Limb (tissue), 2 donors: ENCODE data around the gene KLHL29.

Experiments used
- DNase-seq, 2 donors: peaks; one replicate each; pipeline ENCODE4 v3.0.0-alpha.2; 2016; ENCODE audit errors: extremely low spot score in 2 of 2

Gene KLHL29

DNA sequence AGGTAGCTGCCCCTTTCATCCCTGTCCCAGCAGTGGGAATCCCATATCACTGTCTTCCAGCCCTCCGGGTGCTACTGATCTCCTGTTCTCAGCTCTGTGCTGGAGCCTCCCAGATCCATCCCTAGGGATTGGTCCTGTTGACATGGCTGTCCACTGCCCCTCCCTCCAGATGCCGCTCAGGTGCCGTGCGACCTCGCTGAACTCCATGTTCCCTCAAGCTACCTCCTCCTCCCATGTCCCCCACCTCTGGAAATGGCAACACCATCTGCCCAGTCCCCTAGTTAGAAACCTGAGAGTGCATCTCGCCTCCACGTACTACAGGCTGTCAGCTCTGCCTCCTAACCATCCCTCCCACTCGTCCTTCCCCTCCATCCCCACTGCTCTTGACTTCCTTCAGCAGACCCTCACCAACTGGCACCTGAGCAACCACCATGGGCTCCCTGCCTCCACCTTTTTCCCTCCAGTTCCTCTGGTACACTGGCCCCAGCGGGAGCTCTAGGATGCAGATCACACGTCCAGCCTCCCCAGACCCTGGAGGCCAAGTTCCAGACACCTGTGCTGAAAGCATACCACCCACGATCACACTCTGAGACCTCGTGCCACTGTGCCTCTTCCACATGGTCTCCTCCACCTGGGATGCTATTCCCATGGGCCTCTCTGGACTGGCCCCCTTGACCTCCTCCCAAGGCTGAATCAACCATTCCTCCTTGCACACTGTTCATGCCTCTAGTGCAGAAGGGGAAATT, 106.8 kb downstream of the KLHL29 start:
- DNase-seq: no peak

DNA sequence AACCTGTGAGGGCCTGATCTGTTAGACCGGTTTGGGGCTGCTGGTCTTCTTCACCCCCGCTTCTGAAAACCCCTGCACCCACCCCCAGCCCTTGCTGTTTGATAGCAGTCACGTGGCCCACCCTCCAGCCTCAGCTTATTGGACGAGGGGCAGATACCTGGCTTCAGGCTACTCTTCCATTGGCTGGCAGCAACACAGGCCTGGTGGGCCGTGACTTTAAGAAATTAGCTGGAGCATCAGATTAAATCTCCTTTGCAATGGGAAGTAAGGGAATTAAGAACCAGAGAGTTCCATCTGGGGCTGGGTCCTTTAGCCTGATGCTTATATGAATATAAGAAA, 107.3 kb downstream of the KLHL29 start:
- no peak for DNase-seq

- no peak for DNase-seq
These were observed 107.9 kb downstream of the KLHL29 start for GRCh38 chr2:23492921-23493320.

DNA sequence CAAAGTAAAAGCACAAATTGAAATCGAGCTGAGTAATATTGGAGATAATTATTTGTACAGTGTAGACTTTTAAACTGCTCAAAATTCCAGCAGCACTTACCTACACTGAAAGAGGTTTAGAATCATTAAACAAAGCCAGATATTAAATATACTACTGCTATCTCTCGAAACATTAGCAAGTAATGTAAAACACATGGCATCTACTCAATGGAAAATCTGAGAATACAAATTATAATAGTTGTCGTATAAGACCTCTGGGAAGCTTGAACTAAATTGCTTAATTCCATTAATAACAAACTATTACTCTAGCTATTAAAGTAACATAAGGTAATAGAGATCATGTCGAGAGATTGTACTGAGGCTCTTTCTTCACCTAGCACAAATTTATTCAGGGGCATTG, 108.9 kb downstream of the KLHL29 start:
- DNase-seq: no peak

DNA sequence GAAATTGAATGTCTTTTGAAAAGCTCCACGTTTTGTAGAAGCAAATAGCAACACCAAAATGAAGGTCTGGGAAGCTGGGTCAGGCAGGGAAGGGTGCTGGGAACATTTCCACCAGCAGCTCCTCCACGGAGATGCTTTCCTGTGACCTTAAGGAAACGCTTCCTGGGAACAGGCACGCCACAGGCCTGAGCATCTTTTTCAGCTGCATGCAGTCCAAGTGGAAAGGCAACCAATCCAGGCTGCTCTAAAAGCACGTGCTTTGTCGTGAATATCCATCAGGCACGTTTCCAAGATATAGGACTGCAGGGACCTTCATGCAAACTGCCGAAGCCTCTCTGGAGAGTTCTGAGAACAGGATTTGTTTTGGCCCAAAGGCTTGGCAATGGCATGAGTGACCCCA, 109.3 kb downstream of the KLHL29 start:
- DNase-seq: no peak

DNA sequence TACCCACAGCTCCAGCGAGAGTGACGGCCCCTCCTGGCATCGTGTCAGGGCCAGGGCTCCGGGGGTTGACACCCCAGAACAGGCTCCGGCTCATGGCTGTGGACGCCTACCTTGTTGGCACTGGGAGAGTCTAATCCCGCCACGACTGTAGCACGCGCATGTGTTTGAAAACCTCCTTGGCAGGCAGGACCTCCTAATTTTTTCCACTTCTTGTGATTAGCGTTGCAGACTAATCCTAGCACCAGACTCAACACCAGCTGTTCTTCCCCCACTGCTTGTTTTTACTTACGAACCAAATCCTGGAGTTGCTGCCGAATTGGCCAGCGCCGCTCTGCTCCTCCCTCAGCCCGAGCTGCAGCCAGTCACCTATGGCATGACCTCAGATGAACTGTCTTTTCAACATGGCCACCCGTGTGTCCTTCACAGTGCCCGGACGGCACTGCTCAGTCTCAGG, 110.7 kb downstream of the KLHL29 start:
- DNase-seq: peak in 1 of 2 donors; percentile 66

DNA sequence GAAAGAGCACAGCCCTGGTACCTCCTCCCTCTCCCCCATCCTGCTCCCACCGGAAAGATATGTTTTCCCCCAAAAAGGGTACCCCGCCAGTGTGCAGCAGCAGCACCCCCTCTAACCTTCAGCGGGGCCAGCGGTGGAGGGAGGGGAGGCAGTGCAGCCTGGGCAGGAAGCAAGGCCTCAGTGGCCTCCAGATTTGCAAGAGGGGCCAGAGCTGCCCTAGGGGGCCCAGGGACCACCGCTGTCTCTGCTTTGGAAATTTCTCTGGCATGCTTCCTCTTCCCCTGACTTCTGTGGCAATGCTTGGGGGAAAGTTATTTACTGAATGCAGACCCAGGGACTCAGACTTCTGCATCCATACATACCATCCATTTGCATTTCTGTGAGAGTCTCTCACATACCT, 111.5 kb downstream of the KLHL29 start:
- DNase-seq: no peak

- peak in 1 of 2 donors; percentile 36 for DNase-seq
These were observed 112.1 kb downstream of the KLHL29 start for GRCh38 chr2:23497063-23497462.

DNA sequence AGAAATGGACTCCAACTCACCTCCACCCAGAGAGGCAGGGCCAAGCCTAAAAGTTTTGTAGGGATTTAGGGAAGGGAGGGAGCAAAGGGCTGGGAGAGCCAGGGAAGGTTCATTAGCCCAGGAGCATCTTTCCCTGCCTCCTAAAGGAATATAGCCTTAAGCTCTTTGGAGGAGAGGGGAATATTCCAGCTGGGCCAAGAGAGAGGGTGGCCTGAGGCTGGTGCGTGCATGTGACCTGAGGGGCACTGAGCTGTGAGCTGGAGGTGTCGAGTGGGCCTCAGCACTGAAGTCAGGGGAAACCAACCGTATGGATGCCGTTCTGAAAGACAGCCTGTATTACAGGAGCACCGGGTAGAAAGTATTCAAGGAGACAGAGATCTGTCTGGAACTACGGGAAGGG, 112.6 kb downstream of the KLHL29 start:
- no peak for DNase-seq

- peak in 1 of 2 donors; percentile 33 for DNase-seq
These were observed 114.0 kb downstream of the KLHL29 start for GRCh38 chr2:23498943-23499342.

- no peak for DNase-seq
These were observed 114.5 kb downstream of the KLHL29 start for GRCh38 chr2:23499439-23499838.

- DNase-seq: no peak
These were observed 115.9 kb downstream of the KLHL29 start for GRCh38 chr2:23500836-23501235.

GRCh38 chr2:23502096-23502495, 117.1 kb downstream of the KLHL29 start:
- no peak for DNase-seq

GRCh38 chr2:23503097-23503496, 118.1 kb downstream of the KLHL29 start:
- DNase-seq: no peak

DNA sequence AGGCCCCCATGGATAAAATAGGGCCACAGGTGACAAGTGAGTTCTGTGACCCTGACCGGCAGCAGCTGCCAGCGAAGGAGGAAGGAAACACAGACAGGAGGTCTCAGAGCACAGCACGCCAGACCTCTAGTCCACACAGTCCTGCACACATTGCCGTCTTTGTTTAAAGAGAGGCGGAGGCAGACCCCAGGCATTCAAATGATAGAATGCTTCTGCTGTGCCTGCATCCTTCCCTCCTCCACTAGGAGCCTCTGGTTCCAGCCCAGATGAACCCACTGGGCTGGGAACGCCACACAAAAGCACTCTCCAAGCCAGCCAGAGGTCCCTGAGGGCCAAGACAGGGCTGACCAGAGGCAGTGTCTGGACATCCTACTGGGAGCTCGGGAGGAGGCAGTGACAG, 118.7 kb downstream of the KLHL29 start:
- no peak for DNase-seq

DNA sequence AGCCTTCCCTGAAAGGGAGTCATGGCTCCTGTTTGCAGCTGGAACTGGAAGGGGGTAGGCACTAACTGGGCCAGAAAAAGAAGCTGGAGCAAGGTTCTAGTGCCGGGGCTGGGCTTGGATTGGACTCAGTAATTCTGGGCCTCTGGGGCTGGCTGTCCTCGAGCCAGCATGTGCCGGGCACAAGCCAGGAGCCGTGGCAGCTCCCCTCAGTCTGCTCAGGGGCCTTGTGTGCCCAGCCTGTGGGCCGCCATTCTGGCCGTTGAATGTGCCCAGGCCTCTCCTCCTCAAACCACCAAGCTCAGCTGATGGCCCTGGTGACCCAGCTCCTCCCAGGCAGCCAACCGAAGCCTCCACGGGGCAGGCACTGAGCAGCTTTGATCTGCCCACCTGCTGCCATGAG, 119.6 kb downstream of the KLHL29 start:
- no peak for DNase-seq

DNA sequence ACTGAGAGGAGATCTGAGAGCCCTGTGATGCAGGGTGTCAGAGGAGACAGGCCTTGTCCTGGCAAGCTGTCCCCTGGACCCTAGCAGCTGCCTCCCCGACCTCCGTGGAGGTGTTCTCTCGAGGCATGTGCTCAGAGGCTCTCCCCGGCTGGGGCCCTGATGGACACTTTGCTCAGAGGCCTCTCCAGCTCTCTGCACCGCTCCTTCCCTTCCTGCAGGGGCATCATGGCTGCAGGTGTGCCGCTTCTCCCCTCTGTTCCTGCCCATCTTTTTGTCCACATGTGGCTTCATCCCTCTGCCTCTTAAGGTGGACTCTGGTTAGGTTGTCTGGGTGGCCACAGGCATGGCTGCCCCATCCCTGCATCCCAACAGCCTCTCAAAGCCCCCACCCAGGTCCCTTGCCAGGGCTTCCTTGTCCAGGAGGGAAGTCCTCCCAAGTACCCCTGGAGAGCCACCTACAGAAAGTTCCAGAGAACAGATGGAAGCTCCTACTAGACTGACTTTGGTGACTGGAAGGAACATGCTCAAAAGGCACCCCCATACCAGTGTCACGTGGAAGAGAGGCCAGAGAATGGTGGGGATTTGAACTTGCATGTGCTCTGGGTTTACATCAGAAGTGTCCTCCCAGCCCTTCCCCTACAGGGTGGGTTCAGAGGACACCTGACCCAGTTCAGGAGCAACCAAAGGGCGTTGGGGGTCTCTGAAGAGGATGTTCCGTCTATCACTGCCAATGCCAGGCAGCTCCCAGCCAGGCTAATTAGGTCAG, 120.4 kb downstream of the KLHL29 start:
- DNase-seq: no peak

- DNase-seq: no peak
These were observed 121.0 kb downstream of the KLHL29 start for GRCh38 chr2:23505984-23506380.

- peak in 1 of 2 donors; percentile 53 for DNase-seq
These were observed 121.7 kb downstream of the KLHL29 start for GRCh38 chr2:23506531-23507266.

DNA sequence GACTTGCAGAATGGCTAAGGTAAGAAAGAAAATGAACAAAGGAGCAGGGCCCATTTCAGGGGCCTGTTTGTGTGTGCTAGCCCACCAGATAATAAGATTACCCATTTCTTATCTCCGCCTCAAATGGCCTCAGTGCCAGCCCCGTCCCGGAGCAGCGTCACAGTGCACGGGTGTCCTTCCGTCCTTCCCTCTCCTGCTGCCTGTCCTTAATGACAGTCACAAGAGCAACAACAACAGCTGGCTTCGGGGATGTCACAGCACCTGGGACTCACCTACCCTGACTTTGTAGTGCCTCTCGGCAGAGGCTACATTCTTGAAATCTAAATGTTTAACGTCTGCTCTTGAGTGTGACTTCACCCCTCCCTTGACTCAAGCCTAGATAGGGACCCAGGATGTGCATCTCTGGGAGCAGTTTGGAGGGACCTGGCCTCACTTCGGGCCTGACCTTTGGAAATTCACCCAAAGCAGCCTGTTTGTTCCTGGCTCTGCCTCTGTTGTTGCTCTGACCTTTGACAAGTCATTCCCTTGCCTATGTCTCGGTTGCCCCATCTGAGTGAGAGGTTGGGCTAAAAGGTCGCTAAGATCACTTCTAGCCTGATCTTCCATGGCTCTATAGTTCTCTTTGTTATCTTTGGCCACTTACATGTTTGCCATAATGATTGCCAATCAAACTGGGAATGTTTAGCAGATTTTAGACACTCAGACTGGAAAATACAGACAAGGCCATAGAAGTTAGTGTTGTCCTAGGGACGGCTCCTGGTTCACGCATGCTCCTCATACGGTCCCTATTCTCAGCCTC, 122.5 kb downstream of the KLHL29 start:
- DNase-seq: no peak

DNA sequence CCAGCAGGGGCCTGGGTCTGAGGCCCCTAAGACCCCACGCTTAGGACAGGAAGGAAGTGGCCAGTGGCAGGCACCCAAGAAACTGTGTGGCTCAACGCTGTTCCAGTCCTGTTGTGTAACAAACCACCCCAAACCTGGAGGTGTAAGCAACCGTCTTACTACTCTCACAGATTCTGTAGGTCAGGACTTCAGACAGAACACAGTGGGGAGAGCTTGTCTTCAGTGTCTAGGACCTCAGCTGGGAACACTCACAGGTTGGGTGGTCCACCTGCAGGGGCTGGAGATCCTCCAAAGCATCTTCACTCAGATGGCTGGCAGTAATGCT, 123.0 kb downstream of the KLHL29 start:
- DNase-seq: no peak

DNA sequence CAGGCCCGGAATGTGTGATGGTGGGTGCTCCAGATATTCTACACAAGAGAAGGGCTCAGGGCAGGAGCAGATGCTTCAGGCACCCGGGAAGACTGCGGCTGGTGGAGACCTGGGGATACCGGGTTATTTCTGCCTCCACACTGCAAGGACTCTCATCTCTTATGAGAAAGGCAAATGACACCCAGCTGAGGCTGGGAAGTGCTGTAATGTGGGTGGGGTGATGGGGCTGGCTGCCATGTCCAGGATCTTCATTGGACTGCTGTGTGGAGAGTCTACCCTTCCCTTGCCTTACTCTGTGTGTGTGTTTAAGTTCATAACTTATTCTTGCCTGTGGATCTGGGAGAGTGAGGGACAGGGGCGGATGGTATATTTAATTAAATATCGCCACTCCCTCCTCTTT, 124.1 kb downstream of the KLHL29 start:
- DNase-seq: no peak
